HAP-1 (cell line): Measurements from ENCODE around the gene CSF1.

ENCODE experiments used
- DNase-seq, 2 experiments: peaks; one replicate each; pipeline ENCODE4 v3.0.0-alpha.2; 2016 to 2020; ENCODE audit warnings: low spot score in 2 of 2
- H3K27me3 ChIP-seq: fragments of 250-450 bp; sonication (Bioruptor Pico); 2 replicates; pipeline ENCODE4 v1.5.1; 2020; ENCODE audit warnings: low read depth, mild to moderate bottlenecking, moderate library complexity
- H3K36me3 ChIP-seq: fragments of 250-450 bp; sonication (Bioruptor Pico); replicated peaks from 2 replicates; pipeline ENCODE4 v1.5.1; 2020; ENCODE audit warnings: mild to moderate bottlenecking
- H3K4me1 ChIP-seq: fragments of 250-450 bp; sonication (Bioruptor Pico); 2 replicates; pipeline ENCODE4 v1.5.1; 2020; ENCODE audit warnings: mild to moderate bottlenecking
- H3K4me3 ChIP-seq: fragments of 250-450 bp; sonication (Bioruptor Pico); 2 replicates; pipeline ENCODE4 v1.5.1; 2020; ENCODE audit warnings: mild to moderate bottlenecking, moderate library complexity
- H3K9me3 ChIP-seq: fragments of 250-450 bp; sonication (Bioruptor Pico); 2 replicates; pipeline ENCODE4 v1.5.1; 2020; ENCODE audit warnings: mild to moderate bottlenecking, moderate library complexity
- in situ Hi-C: fragments of 300-500 bp; cut with MboI; formaldehyde crosslinking; loops from 3 replicates; pipeline ENCODE4 v1.14.3; 2020; ENCODE audit warnings: low sequenced_read_pairs, inconsistent platforms, mixed read lengths

Gene CSF1

DNA sequence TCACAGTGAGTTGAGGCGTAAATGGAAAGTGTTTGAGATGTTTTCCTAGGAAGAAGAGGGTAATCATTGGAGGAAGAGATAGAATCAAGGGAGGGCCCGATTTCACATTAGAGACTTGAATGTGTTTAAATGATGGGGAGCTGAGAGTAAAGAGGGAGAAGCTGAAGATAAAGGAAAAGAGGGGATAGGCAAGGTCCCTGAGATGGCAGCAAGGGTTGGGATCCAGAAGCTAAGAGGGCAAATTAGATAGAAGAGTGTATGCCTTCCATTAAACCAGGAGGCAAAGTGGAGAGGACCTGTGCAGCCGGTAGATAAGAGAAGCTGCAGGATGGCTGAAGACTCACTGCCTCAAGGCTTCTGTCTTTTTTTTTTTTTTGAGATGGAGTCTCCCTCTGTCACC lies 21.6 kb upstream of the CSF1 start:
- no peaks in the 10 kb centered on the region for H3K27me3 ChIP-seq
- no peaks in the 10 kb centered on the region for H3K9me3 ChIP-seq
- H3K4me1 ChIP-seq: no peaks in the 10 kb centered on the region
- in situ Hi-C loops: loop anchor here (10.0 kb wide), 1 partner anchor 56 kb away; no protein-coding TSS in a partner anchor
- H3K36me3 ChIP-seq: no peaks in the 10 kb centered on the region
- DNase-seq: no peak
- no peak overlapping the region for H3K4me3 ChIP-seq

DNA sequence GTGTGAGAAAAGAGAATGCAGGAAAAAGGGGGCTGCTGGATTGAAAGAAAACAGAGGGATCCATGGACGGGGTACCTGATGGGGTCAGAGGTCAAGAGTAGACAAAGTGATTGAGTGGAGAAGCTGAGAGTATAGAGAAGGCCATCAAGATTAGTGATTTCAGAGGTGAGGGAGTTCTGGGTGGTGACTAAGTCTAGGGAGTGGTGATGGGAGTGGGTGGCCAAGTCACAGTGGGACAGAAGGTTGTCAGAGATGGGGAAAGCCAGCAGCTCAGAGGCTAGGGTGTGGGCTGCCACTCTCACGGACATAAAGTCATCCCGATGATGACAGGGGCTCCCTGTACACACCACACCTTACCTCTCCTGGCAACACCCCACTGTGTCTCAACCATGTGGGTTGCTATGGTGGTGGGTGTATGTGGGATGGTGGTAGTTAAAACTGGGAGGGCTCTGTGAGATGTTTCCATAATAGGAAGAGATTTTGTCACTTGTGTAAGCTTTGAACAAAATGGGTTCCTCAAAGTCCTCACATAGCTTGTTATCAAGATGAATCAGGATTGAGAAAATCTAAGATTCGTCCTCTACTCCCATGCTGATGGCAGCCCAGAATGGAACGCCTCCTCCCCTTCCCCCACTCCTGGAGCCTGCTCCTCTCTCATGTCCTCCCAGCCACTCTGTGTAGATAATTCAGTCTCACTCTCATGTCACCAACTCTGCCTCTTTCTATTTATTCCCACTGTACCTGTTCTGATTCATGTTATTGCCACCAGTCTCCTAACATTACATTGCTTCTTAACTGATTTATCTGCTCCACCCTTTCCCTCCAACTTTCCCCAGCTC lies 20.3 kb upstream of the CSF1 start:
- no peak for DNase-seq
- H3K4me1 ChIP-seq: no peaks in the 10 kb centered on the region
- in situ Hi-C loops: no loop called here

GRCh38 chr1:109891930-109892329 lies 18.7 kb upstream of the CSF1 start:
- in situ Hi-C loops: no loop called here
- H3K4me3 ChIP-seq: no peak overlapping the region
- no peaks in the 10 kb centered on the region for H3K4me1 ChIP-seq
- no peaks in the 10 kb centered on the region for H3K36me3 ChIP-seq
- no peaks in the 10 kb centered on the region for H3K27me3 ChIP-seq
- no peaks in the 10 kb centered on the region for H3K9me3 ChIP-seq
- no peak for DNase-seq

More for the DNA sequence above, 20.3 kb upstream of the CSF1 start:
- no peak overlapping the region for H3K4me3 ChIP-seq
- H3K27me3 ChIP-seq: no peaks in the 10 kb centered on the region
- no peaks in the 10 kb centered on the region for H3K36me3 ChIP-seq
- no peaks in the 10 kb centered on the region for H3K9me3 ChIP-seq

DNA sequence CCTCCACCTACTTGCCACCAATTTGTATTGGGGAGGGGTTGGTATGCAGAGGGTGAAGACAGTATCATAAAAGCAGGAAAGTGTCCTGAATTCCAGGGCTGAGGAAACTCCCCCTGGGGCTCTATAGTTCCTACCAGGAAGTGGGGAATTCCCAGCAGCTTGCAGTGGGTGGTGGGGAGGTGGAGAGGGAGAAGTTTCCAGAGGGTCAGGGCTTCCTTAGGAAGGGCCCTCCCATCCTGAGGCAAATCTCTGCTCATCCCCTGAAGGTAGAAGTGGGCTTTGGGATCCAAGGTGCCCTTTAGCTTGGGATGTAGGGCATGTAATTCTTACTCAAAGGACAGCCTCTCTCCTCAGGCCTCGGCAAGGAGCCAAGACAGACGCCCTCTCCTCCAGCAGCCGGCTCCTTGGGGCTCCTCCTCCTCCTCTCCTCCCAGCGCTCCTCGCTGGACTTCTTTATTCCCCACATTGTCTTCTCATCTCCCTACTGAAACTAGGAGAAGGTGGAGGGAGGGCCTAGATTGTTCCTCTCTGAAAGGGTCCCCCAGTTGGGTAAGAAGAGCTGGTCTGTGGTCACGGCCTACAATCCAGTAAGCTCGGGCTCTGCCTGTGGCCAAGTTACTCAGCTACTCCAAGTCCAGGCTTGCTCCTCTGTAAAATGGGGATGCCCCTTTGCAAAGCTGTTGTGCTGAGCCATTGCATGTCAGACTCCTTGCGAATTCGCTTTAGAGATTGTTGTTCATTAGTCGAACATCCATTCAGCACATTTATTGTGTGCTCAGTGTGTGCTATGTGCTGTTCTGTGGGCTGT lies 17.9 kb upstream of the CSF1 start:
- Histone ChIP-seq H3K4me3 (no peak overlapping the region), H3K27me3 (no peaks in the 10 kb centered on the region), H3K4me1 (no peaks in the 10 kb centered on the region), H3K9me3 (no peaks in the 10 kb centered on the region), H3K36me3 (no peaks in the 10 kb centered on the region)
- in situ Hi-C loops: no loop called here
- no peak for DNase-seq

GRCh38 chr1:109893532-109894171 lies 17.0 kb upstream of the CSF1 start:
- in situ Hi-C loops: no loop called here
- H3K4me3 ChIP-seq: no peak overlapping the region
- H3K36me3 ChIP-seq: no peaks in the 10 kb centered on the region
- H3K9me3 ChIP-seq: no peaks in the 10 kb centered on the region
- no peaks in the 10 kb centered on the region for H3K27me3 ChIP-seq
- H3K4me1 ChIP-seq: no peaks in the 10 kb centered on the region
- no peak for DNase-seq

DNA sequence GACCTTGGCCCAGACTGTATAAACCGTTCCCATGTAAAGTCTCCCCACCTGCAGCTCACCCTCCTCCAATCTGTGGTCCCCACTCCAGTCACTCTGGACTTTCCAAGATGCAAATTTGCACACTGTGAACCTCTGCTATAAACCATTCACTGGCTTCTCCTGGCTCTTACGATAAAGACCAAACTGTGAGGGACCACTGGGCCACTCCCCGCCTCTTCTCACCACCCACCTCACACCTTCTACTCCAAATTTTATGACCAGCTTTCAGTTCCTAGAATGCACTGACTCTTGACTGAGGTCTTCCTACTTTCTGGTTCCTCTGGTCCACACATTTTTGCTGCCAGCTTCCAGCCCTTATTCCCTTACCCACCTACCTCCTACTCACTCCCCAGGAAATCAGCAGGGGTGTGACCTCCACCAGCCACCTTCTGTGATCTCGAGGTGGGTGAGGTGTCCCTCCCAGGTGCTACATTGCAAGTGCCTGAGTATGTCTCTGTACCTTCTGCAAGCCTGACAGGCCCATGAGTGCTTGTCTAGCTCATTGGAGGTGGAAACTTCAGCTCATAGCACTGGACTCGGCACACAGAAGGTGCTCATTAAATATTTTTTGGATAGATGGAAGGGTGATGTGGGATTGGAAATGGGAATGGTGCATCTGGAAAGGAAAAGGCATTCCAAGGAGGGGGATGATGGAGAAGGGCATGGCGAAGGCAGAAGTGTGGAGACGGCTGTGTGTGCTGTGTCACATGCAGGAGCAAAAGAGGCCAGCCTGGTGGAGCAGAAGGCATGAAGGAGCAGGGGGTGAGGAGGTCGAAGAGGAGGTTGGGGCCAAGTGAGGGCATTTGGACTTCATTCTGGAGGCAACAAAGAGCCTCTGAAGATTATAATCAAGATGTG lies 15.6 kb upstream of the CSF1 start:
- no peak overlapping the region for H3K4me3 ChIP-seq
- in situ Hi-C loops: no loop called here

DNA sequence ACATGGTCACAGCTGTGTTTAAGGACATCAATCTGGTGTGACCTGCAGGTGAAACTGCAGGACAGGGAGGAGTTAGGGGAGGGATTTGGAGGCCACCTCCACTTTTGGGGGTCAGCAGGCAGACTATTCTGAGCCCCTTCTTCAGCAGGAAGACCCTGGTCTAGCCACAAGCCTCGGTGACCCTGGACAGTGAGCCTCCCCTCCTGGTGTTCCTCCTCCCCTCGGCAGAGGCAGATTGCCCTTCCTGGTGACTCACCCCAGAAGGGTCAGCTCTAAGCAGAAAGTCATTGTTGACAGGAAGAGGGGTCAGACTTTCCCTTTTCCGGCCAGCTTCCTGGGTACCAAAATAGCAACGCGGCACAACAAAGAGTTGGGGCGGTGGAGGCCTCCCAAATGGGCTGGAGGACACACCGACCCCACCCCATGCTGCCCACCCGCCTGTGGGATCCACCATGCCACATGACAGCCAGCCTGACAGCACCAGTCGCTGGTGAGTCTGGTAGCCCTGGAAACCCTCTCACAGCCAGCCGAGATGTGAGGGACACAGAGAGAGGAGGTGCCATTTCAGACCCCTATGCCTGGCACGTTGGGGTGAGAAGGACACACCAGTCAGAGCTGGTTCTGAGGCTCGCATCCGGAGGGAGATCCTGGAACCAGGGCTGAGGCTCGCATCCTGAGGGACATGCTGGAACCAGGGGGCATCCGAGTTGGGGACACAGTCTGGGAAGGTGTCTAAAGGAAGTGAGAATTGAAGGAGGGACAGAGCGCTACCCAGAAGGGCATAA lies 14.7 kb upstream of the CSF1 start:
- no peaks in the 10 kb centered on the region for H3K36me3 ChIP-seq
- H3K27me3 ChIP-seq: no peaks in the 10 kb centered on the region
- in situ Hi-C loops: no loop called here
- DNase-seq: no peak
- no peaks in the 10 kb centered on the region for H3K4me1 ChIP-seq
- H3K9me3 ChIP-seq: no peaks in the 10 kb centered on the region
- H3K4me3 ChIP-seq: no peak overlapping the region

More for the DNA sequence above, 15.6 kb upstream of the CSF1 start:
- Histone ChIP-seq H3K9me3 (no peaks in the 10 kb centered on the region), H3K27me3 (no peaks in the 10 kb centered on the region), H3K4me1 (no peaks in the 10 kb centered on the region), H3K36me3 (no peaks in the 10 kb centered on the region)
- DNase-seq: no peak

GRCh38 chr1:109896681-109897080 lies 14.0 kb upstream of the CSF1 start:
- Histone ChIP-seq H3K9me3 (no peaks in the 10 kb centered on the region), H3K27me3 (no peaks in the 10 kb centered on the region), H3K36me3 (no peaks in the 10 kb centered on the region), H3K4me1 (no peaks in the 10 kb centered on the region), H3K4me3 (no peak overlapping the region)
- no peak for DNase-seq
- in situ Hi-C loops: no loop called here

- no peaks in the 10 kb centered on the region for H3K4me1 ChIP-seq
- no peaks in the 10 kb centered on the region for H3K36me3 ChIP-seq
- no peak for DNase-seq
- H3K27me3 ChIP-seq: no peaks in the 10 kb centered on the region
- H3K4me3 ChIP-seq: no peak overlapping the region
- H3K9me3 ChIP-seq: no peaks in the 10 kb centered on the region
- in situ Hi-C loops: no loop called here
Measured at GRCh38 chr1:109897259-109897955, 13.2 kb upstream of the CSF1 start.

DNA sequence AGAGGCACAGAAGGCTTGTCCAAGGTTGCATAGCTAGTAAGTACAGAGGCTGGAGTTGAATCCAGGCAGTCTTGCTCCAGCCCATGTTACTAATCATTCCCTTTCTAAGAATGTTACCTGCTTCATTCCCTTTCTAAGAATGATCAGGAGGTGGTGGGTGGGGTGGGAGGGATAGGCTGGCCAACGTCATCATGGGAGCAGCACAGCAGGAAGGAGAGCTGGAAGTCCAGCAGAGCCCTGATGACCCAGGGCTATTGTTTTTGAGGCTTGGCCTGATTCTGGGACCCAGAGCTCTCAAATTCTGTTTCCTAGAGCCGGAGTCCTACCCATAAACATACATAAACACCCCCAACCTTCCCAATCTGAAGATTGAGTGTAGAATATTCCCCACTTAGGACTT lies 11.8 kb upstream of the CSF1 start:
- peaks cover 12% of the 10 kb centered on the region for H3K4me1 ChIP-seq

GRCh38 chr1:109901141-109901523 lies 9.5 kb upstream of the CSF1 start:
- H3K9me3 ChIP-seq: no peaks in the 10 kb centered on the region
- no peaks in the 10 kb centered on the region for H3K36me3 ChIP-seq
- H3K27me3 ChIP-seq: no peaks in the 10 kb centered on the region
- no peak for DNase-seq
- H3K4me1 ChIP-seq: peaks cover 12% of the 10 kb centered on the region
- in situ Hi-C loops: no loop called here
- H3K4me3 ChIP-seq: no peak overlapping the region

More for the DNA sequence above, 11.8 kb upstream of the CSF1 start:
- Histone ChIP-seq H3K4me3 (no peak overlapping the region), H3K36me3 (no peaks in the 10 kb centered on the region), H3K27me3 (no peaks in the 10 kb centered on the region), H3K9me3 (no peaks in the 10 kb centered on the region)
- no peak for DNase-seq
- in situ Hi-C loops: no loop called here

- no peaks in the 10 kb centered on the region for H3K36me3 ChIP-seq
- DNase-seq: no peak
- in situ Hi-C loops: no loop called here
- H3K4me1 ChIP-seq: peaks cover 12% of the 10 kb centered on the region
- H3K4me3 ChIP-seq: no peak overlapping the region
- no peaks in the 10 kb centered on the region for H3K27me3 ChIP-seq
- no peaks in the 10 kb centered on the region for H3K9me3 ChIP-seq
Measured at GRCh38 chr1:109901524-109902145, 9.0 kb upstream of the CSF1 start.
